Immature natural killer cell (primary cell): ENCODE results near the gene ARHGEF3. TPM values are rescaled to one million over a fixed set of nuclear protein-coding genes. Genes with fewer than 3 reads are reported as not detected.
"Not testable (repeated sequence)": the region's sequence is repeated elsewhere in the genome, so short reads cannot be mapped to it uniquely, and the experiment has no call there.

Experiments
- DNase-seq, 3 donors: peaks; one replicate each; pipeline ENCODE4 v3.0.0; 2022; ENCODE audit warnings: mixed read lengths in 1 of 3
- H3K27ac Mint-ChIP-seq, 6 donors: one replicate each; pipeline ENCODE4 v1.8.0; 2020; ENCODE audit warnings: mixed read lengths in 6 of 6, mild to moderate bottlenecking in 5 of 6, inconsistent platforms in 4 of 6, moderate library complexity in 3 of 6
- H3K27me3 Mint-ChIP-seq, 3 donors: one replicate each; pipeline ENCODE4 v1.8.0; 2020 to 2021; ENCODE audit warnings: low read depth in 3 of 3, mild to moderate bottlenecking in 3 of 3, mixed read lengths in 3 of 3, moderate library complexity in 3 of 3, inconsistent platforms in 1 of 3
- H3K36me3 Mint-ChIP-seq, 3 donors: one replicate each; pipeline ENCODE4 v1.8.0; 2020; ENCODE audit warnings: mixed read lengths in 3 of 3, inconsistent platforms in 2 of 3, mild to moderate bottlenecking in 2 of 3
- H3K4me1 Mint-ChIP-seq, 2 donors: one replicate each; pipeline ENCODE4 v1.8.0; 2020; ENCODE audit warnings: inconsistent platforms in 2 of 2, mild to moderate bottlenecking in 2 of 2, mixed read lengths in 2 of 2, moderate library complexity in 1 of 2
- H3K4me3 Mint-ChIP-seq, 5 donors: one replicate each; pipeline ENCODE4 v1.8.0; 2020; ENCODE audit warnings: mild to moderate bottlenecking in 5 of 5, mixed read lengths in 5 of 5, inconsistent platforms in 3 of 5, moderate library complexity in 3 of 5
- H3K9me3 Mint-ChIP-seq, 6 donors: one replicate each; pipeline ENCODE4 v1.8.0; 2020; ENCODE audit warnings: mild to moderate bottlenecking in 6 of 6, mixed read lengths in 6 of 6, inconsistent platforms in 4 of 6, moderate library complexity in 3 of 6
- polyA plus RNA-seq, 3 donors: library from polyadenylated mRNA; unstranded; fragments of 300-500 nt; fragmentation: Illumina TruSeq; gene quantifications; one replicate each; pipeline ENCODE4 v1.2.3, GENCODE V29; 2021

ARHGEF3 gene
- polyA plus RNA-seq, 3 donors from 2014 or later = 110 to 197 (median 136) TPM

DNA sequence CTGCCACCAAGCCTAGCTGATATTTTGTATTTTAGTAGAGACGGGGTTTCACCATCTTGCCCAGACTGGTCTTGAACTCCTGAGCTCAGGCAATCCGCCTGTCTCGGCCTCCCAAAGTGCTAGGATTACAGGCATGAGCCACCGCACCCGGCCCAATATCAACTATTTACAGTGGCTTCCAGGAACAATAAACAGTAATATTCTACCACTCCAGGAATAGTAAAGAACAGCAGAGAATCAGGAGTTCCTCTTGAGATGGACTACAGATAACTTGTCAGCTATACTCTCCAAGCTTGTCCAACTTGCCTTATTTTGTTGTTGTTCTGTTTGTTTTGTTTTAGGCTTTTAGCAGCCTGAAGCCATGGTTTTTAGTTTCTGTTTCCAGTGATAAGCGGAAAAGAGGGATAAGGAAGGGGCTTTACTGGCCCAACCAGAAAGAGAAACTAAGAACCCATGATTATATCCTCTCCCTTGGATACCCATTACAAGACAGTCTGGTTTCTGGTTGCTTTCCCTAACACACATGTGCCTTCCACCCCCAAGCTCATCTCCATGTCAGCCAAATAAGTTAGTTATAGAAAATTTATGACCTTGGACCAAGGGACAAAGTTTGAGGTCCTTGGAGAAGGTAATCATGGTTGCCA, 36.7 kb downstream of the ARHGEF3 start:
- Mint-ChIP-seq H3K36me3 (peaks cover 8 to 46% (median 18%) of the 10 kb centered on the region in 3 donors), H3K4me1 (peaks cover 88 to 91% of the 10 kb centered on the region in 2 donors), H3K9me3 (no peaks in the 10 kb centered on the region), H3K27me3 (peaks cover 0 to 4% (median 2%) of the 10 kb centered on the region in 3 donors), H3K4me3 (peak overlapping the region in 4 of 5 donors; percentile 10 to 69 (median 50)), H3K27ac (peak overlapping the region; percentile 81 to 94 (median 88))
- no peak for DNase-seq

DNA sequence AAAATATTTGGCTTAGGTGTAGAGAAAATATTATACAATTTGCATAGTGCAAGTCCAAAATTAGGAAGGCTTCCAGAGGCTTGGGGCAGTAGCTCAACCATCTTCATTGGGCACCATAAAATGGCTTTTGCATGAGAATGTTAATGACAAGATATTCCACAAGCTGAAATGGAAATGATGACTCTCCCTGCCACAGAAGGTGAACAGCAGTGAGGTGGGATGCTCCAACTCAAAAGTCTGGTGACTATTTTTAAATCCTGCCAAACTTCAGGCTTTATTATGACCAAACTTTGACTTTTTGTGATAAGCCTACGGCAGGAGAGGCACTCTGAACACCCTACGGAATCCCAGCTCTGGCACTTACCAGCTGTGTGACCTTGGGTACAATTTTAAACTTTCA, 37.6 kb downstream of the ARHGEF3 start:
- Mint-ChIP-seq H3K27ac (peak overlapping the region; percentile 3 to 90 (median 75)), H3K4me3 (peak overlapping the region in 4 of 5 donors; percentile 4 to 48 (median 40)), H3K36me3 (peaks cover 8 to 41% (median 13%) of the 10 kb centered on the region in 3 donors), H3K4me1 (peaks cover 89 to 91% of the 10 kb centered on the region in 2 donors), H3K27me3 (peaks cover 0 to 7% (median 2%) of the 10 kb centered on the region in 3 donors), H3K9me3 (no peaks in the 10 kb centered on the region)
- no peak for DNase-seq

DNA sequence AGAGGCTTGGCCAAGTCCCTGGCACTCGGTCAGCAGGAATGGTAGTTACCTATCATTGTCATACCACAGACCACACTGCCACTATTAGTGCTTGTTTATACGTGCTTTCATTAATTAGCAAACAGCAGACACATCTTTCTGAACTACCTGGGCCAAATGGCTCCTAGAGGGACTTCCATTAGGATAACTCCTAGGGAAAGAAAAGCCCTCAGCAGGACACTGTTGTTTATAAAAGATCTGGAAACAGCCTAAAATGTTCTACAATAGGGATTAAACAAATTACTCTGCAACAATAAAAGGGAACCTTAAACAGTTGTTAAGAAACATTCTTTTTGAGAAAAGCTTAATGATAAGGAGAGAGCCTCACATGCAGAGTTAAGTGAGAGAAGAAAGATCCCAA, 38.5 kb downstream of the ARHGEF3 start:
- Mint-ChIP-seq H3K27ac (peak overlapping the region; percentile 80 to 95 (median 89)), H3K27me3 (peaks cover 0 to 12% (median 9%) of the 10 kb centered on the region in 3 donors), H3K4me3 (peak overlapping the region in 4 of 5 donors; percentile 31 to 78 (median 65)), H3K36me3 (peaks cover 8 to 37% (median 19%) of the 10 kb centered on the region in 3 donors), H3K4me1 (peaks cover 89 to 91% of the 10 kb centered on the region in 2 donors), H3K9me3 (no peaks in the 10 kb centered on the region)
- no peak for DNase-seq

DNA sequence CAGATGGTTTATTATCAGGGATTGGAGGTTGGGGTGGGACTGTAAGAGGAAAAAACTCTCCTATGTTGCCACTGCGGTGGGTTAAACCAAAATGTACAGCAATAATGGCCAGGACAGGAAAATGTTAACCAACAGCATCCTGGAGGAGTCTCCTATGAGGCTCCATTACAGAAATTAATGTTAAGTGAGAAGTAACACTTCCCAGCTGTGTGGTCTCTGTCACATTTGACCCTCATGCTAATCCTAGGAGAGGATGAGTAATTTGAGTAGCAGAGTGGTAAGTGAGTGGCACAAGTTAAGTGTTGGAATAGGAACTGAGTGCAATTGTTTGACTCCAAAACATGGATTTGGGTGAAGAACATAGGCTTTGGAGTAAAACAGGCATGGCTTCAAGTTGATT, 39.0 kb downstream of the ARHGEF3 start:
- no peak for DNase-seq
- Mint-ChIP-seq H3K27me3 (peaks cover 0 to 12% (median 9%) of the 10 kb centered on the region in 3 donors), H3K36me3 (peaks cover 8 to 37% (median 19%) of the 10 kb centered on the region in 3 donors), H3K4me1 (peaks cover 89 to 91% of the 10 kb centered on the region in 2 donors), H3K4me3 (peak overlapping the region; percentile 31 to 78 (median 65)), H3K27ac (peak overlapping the region; percentile 80 to 95 (median 89)), H3K9me3 (no peaks in the 10 kb centered on the region)

DNA sequence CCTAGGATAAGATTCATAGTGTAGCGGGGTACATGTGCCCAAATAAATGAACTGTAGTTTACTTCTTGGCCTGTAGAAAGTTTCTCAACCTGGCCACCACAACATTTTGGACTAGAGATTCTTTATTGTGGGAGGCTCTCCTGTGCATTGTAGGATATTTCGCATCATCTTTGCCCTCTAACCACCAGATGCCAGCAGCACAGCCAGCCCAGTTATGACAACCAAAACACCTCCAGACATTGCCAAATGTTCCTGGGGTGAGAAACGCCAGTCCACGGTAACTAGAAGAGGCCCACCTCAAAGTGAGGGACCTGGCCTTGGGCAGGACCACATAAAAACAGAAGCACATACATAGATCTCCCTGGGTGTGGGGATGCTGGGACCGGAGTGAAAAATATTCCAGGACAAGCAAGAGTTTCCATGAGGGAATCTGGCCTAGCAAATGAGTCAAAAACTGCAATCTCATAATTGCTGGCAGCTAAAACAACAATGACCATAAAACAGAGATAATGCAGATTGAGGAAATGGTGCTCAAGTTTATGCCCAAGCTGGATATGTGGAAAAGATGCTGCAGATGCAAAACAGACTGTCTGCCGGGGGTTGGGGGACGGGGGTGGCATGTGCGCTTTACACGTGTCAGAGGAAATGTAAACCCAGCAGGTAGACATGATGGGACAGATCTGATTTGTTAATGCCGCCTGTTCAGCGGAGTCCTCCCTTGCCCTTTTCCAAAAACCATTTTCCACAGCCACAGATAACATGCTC, 39.7 kb downstream of the ARHGEF3 start:
- no peak for DNase-seq
- H3K4me1 Mint-ChIP-seq = peaks cover 94 to 95% of the 10 kb centered on the region in 2 donors
- peak overlapping the region; percentile 80 to 95 (median 89) for H3K27ac Mint-ChIP-seq
- H3K9me3 Mint-ChIP-seq = no peaks in the 10 kb centered on the region
- H3K27me3 Mint-ChIP-seq = peaks cover 0 to 13% (median 9%) of the 10 kb centered on the region in 3 donors
- peaks cover 8 to 37% (median 19%) of the 10 kb centered on the region in 3 donors for H3K36me3 Mint-ChIP-seq
- peak overlapping the region; percentile 6 to 78 (median 65) for H3K4me3 Mint-ChIP-seq

DNA sequence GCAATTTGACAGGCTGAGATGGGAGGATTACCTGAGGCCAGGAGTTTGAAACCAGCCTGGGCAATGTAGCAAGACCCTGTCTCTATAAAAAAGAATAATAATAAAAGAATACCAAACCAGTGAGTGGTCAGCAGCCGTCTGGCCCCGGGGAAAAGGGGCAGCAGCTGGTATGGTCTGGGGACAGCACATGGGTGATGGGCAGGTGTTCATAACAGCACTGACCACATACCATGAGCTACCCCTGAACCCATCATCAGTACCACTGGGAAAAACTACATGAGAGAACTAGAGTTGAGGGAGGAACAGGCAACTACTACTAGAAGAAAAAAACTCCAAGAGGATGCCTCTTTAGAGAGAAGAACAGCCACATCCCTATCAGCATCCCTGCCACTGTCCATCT, 40.7 kb downstream of the ARHGEF3 start:
- Mint-ChIP-seq H3K27ac (peak overlapping the region; percentile 85 to 95 (median 91)), H3K4me3 (peak overlapping the region in 3 of 5 donors; percentile 1 to 65 (median 13)), H3K27me3 (peaks cover 0 to 17% (median 14%) of the 10 kb centered on the region in 3 donors), H3K4me1 (peaks cover 94 to 95% of the 10 kb centered on the region in 2 donors), H3K9me3 (no peaks in the 10 kb centered on the region), H3K36me3 (peaks cover 18 to 38% (median 27%) of the 10 kb centered on the region in 3 donors)
- DNase-seq = no peak

DNA sequence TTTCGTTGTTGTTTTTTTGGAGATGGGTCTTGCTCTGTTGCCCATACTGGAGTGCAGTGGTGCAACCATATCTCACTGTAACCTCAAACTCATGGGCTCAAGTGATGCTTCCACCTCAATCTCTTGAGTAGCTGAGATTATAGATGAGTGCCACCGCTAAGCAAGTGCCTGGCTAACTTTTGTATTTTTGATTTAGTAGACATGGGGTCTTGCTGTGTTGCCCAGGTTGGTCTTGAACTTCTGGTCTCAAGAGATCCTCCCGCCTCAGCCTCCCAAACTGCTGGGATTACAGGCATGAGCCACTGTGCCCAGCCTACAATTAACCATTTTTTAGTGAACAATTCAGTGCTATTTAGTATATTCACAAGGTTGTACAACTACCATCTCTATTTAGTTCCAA, 42.2 kb downstream of the ARHGEF3 start:
- Mint-ChIP-seq H3K4me3 (peak overlapping the region; percentile 77 to 87 (median 79)), H3K36me3 (peaks cover 24 to 44% (median 28%) of the 10 kb centered on the region in 3 donors), H3K27ac (peak overlapping the region; percentile 89 to 95 (median 92)), H3K4me1 (peaks cover 95% of the 10 kb centered on the region in 2 donors), H3K27me3 (peaks cover 4 to 24% (median 18%) of the 10 kb centered on the region in 3 donors), H3K9me3 (no peaks in the 10 kb centered on the region)
- DNase-seq = no peak

DNA sequence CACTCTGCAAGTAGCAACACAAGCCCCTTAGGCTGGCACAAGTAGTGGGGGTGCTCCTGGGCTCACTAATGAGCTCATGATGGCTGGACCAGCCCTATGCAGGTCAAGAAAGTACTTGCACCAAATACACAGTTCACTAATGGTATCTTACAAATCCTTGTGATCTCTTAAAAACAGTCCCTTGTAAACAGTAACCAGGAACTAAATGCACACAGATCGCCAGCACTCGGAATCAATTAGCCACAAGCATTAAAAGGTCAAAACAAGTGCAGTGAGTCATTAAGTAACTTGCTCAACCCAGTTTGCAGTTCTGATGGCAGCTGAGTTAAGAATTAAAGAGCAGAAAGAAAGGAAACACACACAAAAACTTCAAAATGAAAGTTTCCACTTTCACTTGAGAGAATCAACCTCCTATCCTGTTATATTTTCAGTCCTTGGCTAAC, 43.2 kb downstream of the ARHGEF3 start:
- DNase-seq = peak; percentile 46 to 64 (median 48)
- no peaks in the 10 kb centered on the region for H3K9me3 Mint-ChIP-seq
- peak overlapping the region; percentile 90 to 95 (median 92) for H3K27ac Mint-ChIP-seq
- H3K4me1 Mint-ChIP-seq = peaks cover 95% of the 10 kb centered on the region in 2 donors
- peak overlapping the region; percentile 77 to 87 (median 79) for H3K4me3 Mint-ChIP-seq
- H3K27me3 Mint-ChIP-seq = peaks cover 4 to 24% (median 18%) of the 10 kb centered on the region in 3 donors
- H3K36me3 Mint-ChIP-seq = peaks cover 25 to 49% (median 28%) of the 10 kb centered on the region in 3 donors

DNA sequence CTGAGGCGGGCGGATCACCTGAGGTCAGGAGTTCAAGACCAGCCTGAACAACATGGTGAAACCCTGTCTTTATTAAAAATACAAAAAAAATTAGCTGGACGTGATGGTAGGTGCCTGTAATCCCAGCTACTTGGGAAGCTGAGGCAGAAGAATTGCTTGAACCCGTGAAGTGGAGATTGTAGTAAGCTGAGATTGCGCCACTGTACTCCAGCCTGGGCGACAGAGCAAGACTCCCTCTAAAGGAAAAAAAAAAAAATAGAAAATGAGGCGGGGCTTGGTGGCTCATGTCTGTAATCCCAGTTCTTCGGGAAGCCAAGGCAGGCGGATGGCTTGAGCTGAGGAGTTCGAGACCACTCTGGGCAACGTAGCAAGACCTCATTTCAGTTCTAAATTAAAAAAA, 43.7 kb downstream of the ARHGEF3 start:
- not testable (repeated sequence) for H3K9me3 Mint-ChIP-seq, DNase-seq
- peaks cover 6 to 24% (median 18%) of the 10 kb centered on the region in 3 donors for H3K27me3 Mint-ChIP-seq
- H3K4me3 Mint-ChIP-seq = peak overlapping the region; percentile 38 to 87 (median 79)
- H3K36me3 Mint-ChIP-seq = peaks cover 30 to 53% (median 31%) of the 10 kb centered on the region in 3 donors
- peak overlapping the region in 4 of 6 donors; percentile 90 to 94 (median 92) for H3K27ac Mint-ChIP-seq
- H3K4me1 Mint-ChIP-seq = peaks cover 95 to 96% of the 10 kb centered on the region in 2 donors

DNA sequence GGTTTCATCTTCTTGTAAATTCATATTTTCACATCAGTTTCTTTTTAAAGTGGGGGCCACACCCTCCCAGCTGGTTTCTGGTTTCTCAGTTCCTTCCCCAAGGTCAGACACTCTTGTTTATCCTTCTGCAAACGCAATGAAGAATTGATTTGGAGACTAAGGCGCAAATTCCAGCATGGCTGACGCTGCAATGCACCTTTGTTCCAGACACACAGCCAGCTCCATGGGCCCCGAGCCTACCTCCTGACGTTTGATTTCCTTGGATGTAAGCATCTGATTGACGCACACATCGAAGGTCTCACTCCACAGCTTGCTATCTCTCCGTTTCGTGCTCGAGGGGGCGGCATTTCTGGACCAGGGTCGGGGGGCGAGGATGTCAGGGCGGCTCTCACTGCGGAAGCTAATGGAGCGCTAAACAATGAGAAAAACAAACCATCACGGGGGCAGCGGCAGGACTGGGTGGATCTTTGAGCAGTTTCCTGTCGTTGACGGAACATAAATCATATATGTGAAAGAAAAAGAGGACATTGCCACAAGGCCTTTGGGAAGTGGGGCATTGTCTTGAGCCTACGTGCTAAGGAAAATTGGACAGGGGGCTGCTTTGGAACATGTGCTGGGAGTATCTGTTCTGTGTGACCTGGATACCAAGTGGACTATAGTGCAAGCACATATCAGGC, 46.9 kb downstream of the ARHGEF3 start:
- Mint-ChIP-seq H3K9me3 (no peaks in the 10 kb centered on the region), H3K36me3 (peaks cover 40 to 58% (median 40%) of the 10 kb centered on the region in 3 donors), H3K27me3 (peaks cover 6 to 25% (median 18%) of the 10 kb centered on the region in 3 donors), H3K27ac (peak overlapping the region; percentile 94 to 100 (median 98)), H3K4me1 (peaks cover 88 to 95% of the 10 kb centered on the region in 2 donors), H3K4me3 (peak overlapping the region; percentile 85 to 97 (median 94))
- DNase-seq = peak; percentile 51 to 64 (median 62)

DNA sequence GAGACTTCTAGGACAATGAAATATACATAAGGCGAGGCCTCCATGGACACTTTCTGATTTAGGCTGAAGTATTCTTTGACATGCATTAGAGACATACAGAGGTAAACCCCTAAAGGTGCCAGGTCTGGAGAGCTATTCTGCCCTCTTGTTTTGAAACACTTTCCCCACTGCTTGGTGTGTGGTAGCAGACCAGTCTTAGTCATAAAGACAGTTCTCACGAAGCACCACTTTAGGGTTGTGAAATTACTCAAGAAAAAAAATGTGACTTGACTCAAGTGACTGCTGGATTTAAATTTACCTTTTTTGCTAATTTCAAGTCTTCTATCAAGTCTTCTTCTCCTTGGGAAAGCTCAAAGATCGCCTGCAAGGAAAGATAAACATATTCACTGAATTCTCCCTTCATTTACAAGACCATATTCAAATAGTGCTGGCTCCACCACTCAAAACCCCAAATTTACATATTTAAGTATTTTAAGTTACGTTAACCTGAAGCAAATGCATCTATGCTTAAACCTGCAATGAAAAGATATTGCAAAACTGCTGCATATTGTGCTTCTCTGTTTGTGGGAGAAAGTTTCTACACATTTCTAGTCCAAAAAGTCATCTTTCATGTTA, 48.4 kb downstream of the ARHGEF3 start:
- Mint-ChIP-seq H3K9me3 (no peaks in the 10 kb centered on the region), H3K27ac (peak overlapping the region; percentile 94 to 100 (median 98)), H3K36me3 (peaks cover 47 to 68% (median 53%) of the 10 kb centered on the region in 3 donors), H3K4me1 (peaks cover 88 to 95% of the 10 kb centered on the region in 2 donors), H3K4me3 (peak overlapping the region; percentile 85 to 97 (median 94)), H3K27me3 (peaks cover 6 to 18% (median 11%) of the 10 kb centered on the region in 3 donors)
- peak; percentile 65 to 77 (median 65) for DNase-seq

DNA sequence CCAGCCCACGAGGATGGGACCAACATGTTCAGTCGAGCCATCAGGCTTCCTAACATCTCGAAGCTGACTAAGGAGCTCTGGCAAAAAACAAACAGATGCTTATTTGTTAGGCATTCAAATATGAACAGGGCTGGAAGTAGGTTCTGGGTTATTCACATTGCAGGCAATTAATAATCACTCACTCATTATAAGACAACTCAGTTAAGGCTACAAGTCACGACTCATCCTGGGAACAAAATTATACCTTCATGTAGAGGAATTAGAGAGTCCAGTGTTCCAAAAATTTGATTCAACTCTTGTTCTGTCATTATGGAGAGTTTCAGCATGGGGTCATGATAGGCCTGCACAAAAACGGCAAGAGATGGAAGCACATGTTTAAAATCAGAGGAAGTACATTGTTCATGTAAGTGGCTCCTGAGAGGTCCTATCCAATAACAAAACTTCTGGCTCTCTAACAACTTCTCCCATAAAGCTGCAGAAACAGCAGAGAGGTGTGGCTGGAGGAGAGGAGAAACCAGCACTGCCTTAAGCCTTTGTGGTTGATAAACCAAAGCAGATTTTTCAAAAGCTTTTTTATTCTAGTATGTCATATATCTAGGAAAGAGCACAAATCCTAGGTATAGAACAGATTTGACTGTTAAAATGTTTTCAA, 50.6 kb downstream of the ARHGEF3 start:
- H3K4me1 Mint-ChIP-seq = peaks cover 81 to 99% of the 10 kb centered on the region in 2 donors
- DNase-seq = no peak
- no peaks in the 10 kb centered on the region for H3K9me3 Mint-ChIP-seq
- H3K27ac Mint-ChIP-seq = peak overlapping the region; percentile 83 to 98 (median 90)
- peaks cover 5 to 16% (median 7%) of the 10 kb centered on the region in 3 donors for H3K27me3 Mint-ChIP-seq
- peaks cover 41 to 71% (median 45%) of the 10 kb centered on the region in 3 donors for H3K36me3 Mint-ChIP-seq
- peak overlapping the region; percentile 2 to 69 (median 48) for H3K4me3 Mint-ChIP-seq
